ENCODE data around the gene TBC1D22A. TPM values are rescaled to one million over a fixed set of nuclear protein-coding genes. Genes with fewer than 3 reads are reported as not detected.
A peak's percentile ranks its signal among the peaks of the same experiment; 100 is the strongest.

TBC1D22A gene
- total RNA-seq, 1 donor from 2014 or later, result 24.2 TPM

GRCh38 chr22:47042861-47043496, 280.5 kb downstream of the TBC1D22A start:
- Histone ChIP-seq H3K4me1 (ENCODE audit: insufficient read depth, low read length) (peaks cover 10% of the 10 kb centered on the region), H4K20me1 (ENCODE audit: insufficient read depth, low read length) (peaks cover 37% of the 10 kb centered on the region), H3K36me3 (ENCODE audit: insufficient read depth, low read length) (no peaks in the 10 kb centered on the region), H3K79me2 (ENCODE audit: insufficient read depth, low read length) (no peaks in the 10 kb centered on the region), H2AFZ (ENCODE audit: low read depth, low read length) (no peak overlapping the region), H3K27ac (ENCODE audit: low read depth, low read length) (no peak overlapping the region), H3K9me3 (ENCODE audit: insufficient read depth, low read depth, low read length) (no peaks in the 10 kb centered on the region), H3K9ac (ENCODE audit: low read length) (no peak overlapping the region), H3K4me3 (ENCODE audit: insufficient read depth, low read depth, low read length) (no peak overlapping the region), H3K4me2 (ENCODE audit: low read length) (no peak overlapping the region), H3K27me3 (ENCODE audit: insufficient read depth, low read length) (no peaks in the 10 kb centered on the region)
- TF ChIP-seq EZH2 (IDR thresholded peaks at IDR 0.05; ENCODE audit: insufficient read depth, low read length), result no peak
- TF ChIP-seq, protein P1, sequence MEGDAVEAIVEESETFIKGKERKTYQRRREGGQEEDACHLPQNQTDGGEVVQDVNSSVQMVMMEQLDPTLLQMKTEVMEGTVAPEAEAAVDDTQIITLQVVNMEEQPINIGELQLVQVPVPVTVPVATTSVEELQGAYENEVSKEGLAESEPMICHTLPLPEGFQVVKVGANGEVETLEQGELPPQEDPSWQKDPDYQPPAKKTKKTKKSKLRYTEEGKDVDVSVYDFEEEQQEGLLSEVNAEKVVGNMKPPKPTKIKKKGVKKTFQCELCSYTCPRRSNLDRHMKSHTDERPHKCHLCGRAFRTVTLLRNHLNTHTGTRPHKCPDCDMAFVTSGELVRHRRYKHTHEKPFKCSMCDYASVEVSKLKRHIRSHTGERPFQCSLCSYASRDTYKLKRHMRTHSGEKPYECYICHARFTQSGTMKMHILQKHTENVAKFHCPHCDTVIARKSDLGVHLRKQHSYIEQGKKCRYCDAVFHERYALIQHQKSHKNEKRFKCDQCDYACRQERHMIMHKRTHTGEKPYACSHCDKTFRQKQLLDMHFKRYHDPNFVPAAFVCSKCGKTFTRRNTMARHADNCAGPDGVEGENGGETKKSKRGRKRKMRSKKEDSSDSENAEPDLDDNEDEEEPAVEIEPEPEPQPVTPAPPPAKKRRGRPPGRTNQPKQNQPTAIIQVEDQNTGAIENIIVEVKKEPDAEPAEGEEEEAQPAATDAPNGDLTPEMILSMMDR (IDR thresholded peaks at IDR 0.05; ENCODE audit: insufficient read depth, low read depth, low read length), result no peak
- no peak for DNase-seq (ENCODE audit: low read depth)
- no peak for FAIRE-seq
- no peak overlapping the region for H3K4me3 Mint-ChIP-seq (ENCODE audit: unreplicated experiment)
- H3K27me3 Mint-ChIP-seq (ENCODE audit: low read depth, unreplicated experiment), result no peaks in the 10 kb centered on the region
- H3K27ac Mint-ChIP-seq (ENCODE audit: unreplicated experiment), result no peak overlapping the region
- H3K36me3 Mint-ChIP-seq (ENCODE audit: low read depth, unreplicated experiment), result peaks cover 22% of the 10 kb centered on the region
- H3K4me1 Mint-ChIP-seq (ENCODE audit: low read depth, unreplicated experiment), result peaks cover 18% of the 10 kb centered on the region
- H3K9me3 Mint-ChIP-seq (ENCODE audit: unreplicated experiment), result peaks cover 2% of the 10 kb centered on the region

- peak; percentile 66 for DNase-seq (ENCODE audit: low read depth)
- peaks cover 2% of the 10 kb centered on the region for H3K9me3 Mint-ChIP-seq (ENCODE audit: unreplicated experiment)
These were observed 281.6 kb downstream of the TBC1D22A start for GRCh38 chr22:47043835-47044721.

More at GRCh38 chr22:47043835-47044721, 281.6 kb downstream of the TBC1D22A start:
- H3K9ac ChIP-seq (ENCODE audit: low read length), result no peak overlapping the region
- FAIRE-seq, result no peak
- no peak overlapping the region for H3K4me3 ChIP-seq (ENCODE audit: insufficient read depth, low read depth, low read length)
- Mint-ChIP-seq H3K4me1 (ENCODE audit: low read depth, unreplicated experiment) (peaks cover 9% of the 10 kb centered on the region), H3K4me3 (ENCODE audit: unreplicated experiment) (no peak overlapping the region), H3K27me3 (ENCODE audit: low read depth, unreplicated experiment) (no peaks in the 10 kb centered on the region), H3K36me3 (ENCODE audit: low read depth, unreplicated experiment) (peaks cover 17% of the 10 kb centered on the region), H3K27ac (ENCODE audit: unreplicated experiment) (peak overlapping the region; percentile 48)
- no peaks in the 10 kb centered on the region for H3K27me3 ChIP-seq (ENCODE audit: insufficient read depth, low read length)
- H3K79me2 ChIP-seq (ENCODE audit: insufficient read depth, low read length), result no peaks in the 10 kb centered on the region
- no peak overlapping the region for H3K4me2 ChIP-seq (ENCODE audit: low read length)
- TF ChIP-seq, protein P1 (IDR thresholded peaks at IDR 0.05; ENCODE audit: insufficient read depth, low read depth, low read length), result no peak
- no peak for TF ChIP-seq EZH2 (IDR thresholded peaks at IDR 0.05; ENCODE audit: insufficient read depth, low read length)
- no peak overlapping the region for H3K27ac ChIP-seq (ENCODE audit: low read depth, low read length)
- no peak overlapping the region for H2AFZ ChIP-seq (ENCODE audit: low read depth, low read length)
- H3K36me3 ChIP-seq (ENCODE audit: insufficient read depth, low read length), result no peaks in the 10 kb centered on the region
- H4K20me1 ChIP-seq (ENCODE audit: insufficient read depth, low read length), result peaks cover 29% of the 10 kb centered on the region
- no peaks in the 10 kb centered on the region for H3K4me1 ChIP-seq (ENCODE audit: insufficient read depth, low read length)
- no peaks in the 10 kb centered on the region for H3K9me3 ChIP-seq (ENCODE audit: insufficient read depth, low read depth, low read length)

Measured in astrocyte (in vitro differentiated cells and primary cell).